Adipocyte (in vitro differentiated cells): ENCODE data around the gene FOXM1.

Experiments used
- DNase-seq: peaks from one replicate; pipeline ENCODE4 v3.0.0-alpha.2; 2015; ENCODE audit warnings: low read depth
- H3K27me3 ChIP-seq: replicated peaks from 2 replicates; pipeline ENCODE4 v1.7.0; 2013; ENCODE audit warnings: mild to moderate bottlenecking, low read length, moderate library complexity; ENCODE audit not compliant: control insufficient read depth, insufficient read depth
- H3K36me3 ChIP-seq: 2 replicates; pipeline ENCODE4 v1.7.0; 2013; ENCODE audit warnings: low read length, mild to moderate bottlenecking, moderate library complexity; ENCODE audit not compliant: control insufficient read depth, insufficient read depth, severe bottlenecking
- H3K4me1 ChIP-seq: 2 replicates; pipeline ENCODE4 v1.7.0; 2013; ENCODE audit warnings: mild to moderate bottlenecking, low read length, moderate library complexity; ENCODE audit not compliant: control insufficient read depth, insufficient read depth
- H3K4me3 ChIP-seq: 2 replicates; pipeline ENCODE4 v1.7.0; 2013; ENCODE audit warnings: mild to moderate bottlenecking, low read length, moderate library complexity
- H3K9ac ChIP-seq: 2 replicates; pipeline ENCODE4 v1.7.0; 2013; ENCODE audit warnings: mild to moderate bottlenecking, low read length, moderate library complexity
- H3K9me3 ChIP-seq: 2 replicates; pipeline ENCODE4 v1.7.0; 2013; ENCODE audit warnings: mild to moderate bottlenecking, low read length, moderate library complexity; ENCODE audit not compliant: control insufficient read depth

FOXM1 gene

GRCh38 chr12:2877047-2877952, at the start of gene FOXM1, which contains the start of gene RHNO1:
Gene FOXM1 (minus strand): TSS chr12:2877174. CDS start chr12:2874478, 2,696 bp downstream.
Gene RHNO1 (plus strand): TSS chr12:2877223. CDS start chr12:2885367, 8,144 bp downstream.
- no peaks in the 10 kb centered on the region for H3K9me3 ChIP-seq
- peak within 1 kb of the TSS; percentile 84 for H3K4me3 ChIP-seq
- H3K4me1 ChIP-seq, result peaks cover 18% of the 10 kb centered on the region
- no peaks in the 10 kb centered on the region for H3K36me3 ChIP-seq
- DNase-seq, result peak; percentile 97
- no peaks in the 10 kb centered on the region for H3K27me3 ChIP-seq
- H3K9ac ChIP-seq, result peak within 1 kb of the TSS; percentile 92

- Histone ChIP-seq H3K9me3 (no peaks in the 10 kb centered on the region), H3K4me1 (no peaks in the 10 kb centered on the region), H3K4me3 (no peak overlapping the region), H3K9ac (no peak overlapping the region), H3K36me3 (peaks cover 58% of the 10 kb centered on the region), H3K27me3 (no peaks in the 10 kb centered on the region)
- peak; percentile 5 for DNase-seq
Observed at GRCh38 chr12:2925322-2925995, 48.5 kb upstream of the FOXM1 start.

GRCh38 chr12:2924019-2924418, 47.0 kb upstream of the FOXM1 start:
- Histone ChIP-seq H3K27me3 (no peaks in the 10 kb centered on the region), H3K4me3 (no peak overlapping the region), H3K9me3 (no peaks in the 10 kb centered on the region), H3K4me1 (no peaks in the 10 kb centered on the region), H3K9ac (no peak overlapping the region), H3K36me3 (peaks cover 64% of the 10 kb centered on the region)
- no peak for DNase-seq

- no peak overlapping the region for H3K4me3 ChIP-seq
- H3K9me3 ChIP-seq, result no peaks in the 10 kb centered on the region
- no peaks in the 10 kb centered on the region for H3K4me1 ChIP-seq
- no peak overlapping the region for H3K9ac ChIP-seq
- H3K27me3 ChIP-seq, result no peaks in the 10 kb centered on the region
- DNase-seq, result no peak
- peaks cover 64% of the 10 kb centered on the region for H3K36me3 ChIP-seq
Observed at GRCh38 chr12:2923057-2923456, 46.1 kb upstream of the FOXM1 start.

GRCh38 chr12:2922329-2922728, 45.4 kb upstream of the FOXM1 start:
- no peaks in the 10 kb centered on the region for H3K4me1 ChIP-seq
- no peaks in the 10 kb centered on the region for H3K27me3 ChIP-seq
- no peak for DNase-seq
- H3K9me3 ChIP-seq, result no peaks in the 10 kb centered on the region
- no peak overlapping the region for H3K4me3 ChIP-seq
- H3K9ac ChIP-seq, result no peak overlapping the region
- H3K36me3 ChIP-seq, result peaks cover 57% of the 10 kb centered on the region

- no peak overlapping the region for H3K4me3 ChIP-seq
- H3K4me1 ChIP-seq, result no peaks in the 10 kb centered on the region
- no peaks in the 10 kb centered on the region for H3K27me3 ChIP-seq
- no peak overlapping the region for H3K9ac ChIP-seq
- DNase-seq, result no peak
- no peaks in the 10 kb centered on the region for H3K9me3 ChIP-seq
- peaks cover 59% of the 10 kb centered on the region for H3K36me3 ChIP-seq
Observed at GRCh38 chr12:2919249-2919648, 42.3 kb upstream of the FOXM1 start.

GRCh38 chr12:2912216-2912575, 35.2 kb upstream of the FOXM1 start:
- Histone ChIP-seq H3K36me3 (peaks cover 59% of the 10 kb centered on the region), H3K4me3 (no peak overlapping the region), H3K9ac (no peak overlapping the region), H3K4me1 (no peaks in the 10 kb centered on the region), H3K9me3 (no peaks in the 10 kb centered on the region), H3K27me3 (no peaks in the 10 kb centered on the region)
- DNase-seq, result no peak

- Histone ChIP-seq H3K9me3 (no peaks in the 10 kb centered on the region), H3K27me3 (no peaks in the 10 kb centered on the region), H3K9ac (no peak overlapping the region), H3K4me3 (no peak overlapping the region), H3K36me3 (no peaks in the 10 kb centered on the region), H3K4me1 (no peaks in the 10 kb centered on the region)
- no peak for DNase-seq
Observed at GRCh38 chr12:2904260-2904659, 27.3 kb upstream of the FOXM1 start.

- Histone ChIP-seq H3K4me1 (no peaks in the 10 kb centered on the region), H3K9me3 (no peaks in the 10 kb centered on the region), H3K36me3 (no peaks in the 10 kb centered on the region), H3K9ac (no peak overlapping the region), H3K4me3 (no peak overlapping the region), H3K27me3 (no peaks in the 10 kb centered on the region)
- DNase-seq, result peak; percentile 49
Observed at GRCh38 chr12:2902272-2902880, 25.4 kb upstream of the FOXM1 start.

- no peak for DNase-seq
- Histone ChIP-seq H3K4me3 (no peak overlapping the region), H3K9ac (no peak overlapping the region), H3K36me3 (no peaks in the 10 kb centered on the region), H3K27me3 (no peaks in the 10 kb centered on the region), H3K4me1 (peaks cover 10% of the 10 kb centered on the region), H3K9me3 (no peaks in the 10 kb centered on the region)
Observed at GRCh38 chr12:2900642-2901041, 23.7 kb upstream of the FOXM1 start.

GRCh38 chr12:2897418-2897817, 20.4 kb upstream of the FOXM1 start:
- Histone ChIP-seq H3K9ac (no peak overlapping the region), H3K36me3 (no peaks in the 10 kb centered on the region), H3K4me1 (peaks cover 39% of the 10 kb centered on the region), H3K4me3 (no peak overlapping the region), H3K27me3 (no peaks in the 10 kb centered on the region), H3K9me3 (no peaks in the 10 kb centered on the region)
- DNase-seq, result no peak
